GM20431 (cell line): ENCODE results near the gene HSPA13.

Experiments used
- in situ Hi-C: fragments of 300-500 bp; cut with MseI, MboI; formaldehyde crosslinking; loops from one replicate; pipeline ENCODE4 v1.15.0; 2020; ENCODE audit warnings: low sequenced_read_pairs; ENCODE audit not compliant: unreplicated experiment

The HSPA13 gene

DNA sequence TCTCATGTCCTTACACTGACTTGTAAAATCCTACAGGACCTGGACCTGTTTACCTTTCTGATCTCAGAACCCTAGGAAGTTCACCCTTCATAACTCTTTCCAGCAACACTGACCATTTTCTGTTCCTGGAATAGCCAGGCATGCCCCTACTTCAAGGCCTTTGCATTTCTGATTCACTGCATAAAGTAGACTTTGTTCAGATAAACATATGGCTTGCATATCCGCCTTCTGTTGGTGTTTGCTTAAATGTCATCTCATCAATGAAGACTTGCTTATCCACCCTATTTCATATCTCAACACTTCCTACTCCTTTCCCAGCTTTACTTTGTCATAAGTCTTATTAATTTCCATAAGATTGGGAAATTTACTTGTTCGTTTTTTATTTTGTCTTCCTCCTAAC, 57.4 kb downstream of the HSPA13 start:
- in situ Hi-C loops, result no loop called here
